ENCODE results near the gene FAM209B. TPM values are rescaled to one million over a fixed set of nuclear protein-coding genes. Genes with fewer than 3 reads are reported as not detected.
"Not testable (repeated sequence)": the region's sequence is repeated elsewhere in the genome, so short reads cannot be mapped to it uniquely, and the experiment has no call there.

The FAM209B gene
- total RNA-seq, 1 donor from 2014 or later: not detected

DNA sequence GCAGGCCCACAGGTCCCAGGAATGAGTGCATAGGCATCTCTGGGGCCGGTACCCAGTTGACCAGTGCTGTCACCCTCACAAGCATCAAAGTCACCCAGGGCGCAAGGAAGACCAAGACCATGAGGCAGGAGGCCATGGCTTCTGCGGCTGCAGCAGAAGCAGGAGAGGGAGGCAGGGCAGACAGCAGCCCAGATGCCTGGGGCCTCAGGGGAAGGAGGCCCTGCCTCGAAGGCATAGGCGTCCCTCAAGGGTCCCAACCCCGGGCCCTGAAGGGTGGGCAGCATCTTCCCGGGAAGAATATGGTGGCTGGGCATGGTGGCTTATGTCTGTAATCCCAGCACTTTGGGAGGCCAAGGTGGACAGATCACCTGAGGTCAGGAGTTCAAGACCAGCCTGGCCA is 5.5 kb upstream of the FAM209B start:
- DNase-seq (ENCODE audit: low spot score in 2 of 2): no peak
- no peak for FAIRE-seq

DNA sequence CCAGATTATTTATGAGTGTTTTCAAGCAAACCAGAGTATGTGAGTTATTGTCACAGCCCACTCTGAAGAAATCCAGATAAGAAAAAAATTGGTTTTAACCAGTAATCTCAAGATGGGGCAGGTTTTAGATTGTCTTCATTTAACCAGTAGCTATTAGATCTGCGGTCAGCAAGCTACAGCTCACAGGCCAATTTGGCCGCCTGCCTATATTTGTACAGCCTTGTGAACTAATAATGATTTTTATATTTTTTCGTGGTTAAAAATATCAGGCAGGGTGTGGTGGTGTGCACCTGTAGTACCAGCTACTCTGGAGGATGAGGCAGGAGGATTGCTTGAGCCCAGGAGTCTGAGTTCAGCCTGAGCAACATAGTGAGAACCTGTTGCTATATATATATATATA is 5.0 kb downstream of the FAM209B start:
- DNase-seq (ENCODE audit: low spot score in 2 of 2): no peak
- FAIRE-seq: no peak

DNA sequence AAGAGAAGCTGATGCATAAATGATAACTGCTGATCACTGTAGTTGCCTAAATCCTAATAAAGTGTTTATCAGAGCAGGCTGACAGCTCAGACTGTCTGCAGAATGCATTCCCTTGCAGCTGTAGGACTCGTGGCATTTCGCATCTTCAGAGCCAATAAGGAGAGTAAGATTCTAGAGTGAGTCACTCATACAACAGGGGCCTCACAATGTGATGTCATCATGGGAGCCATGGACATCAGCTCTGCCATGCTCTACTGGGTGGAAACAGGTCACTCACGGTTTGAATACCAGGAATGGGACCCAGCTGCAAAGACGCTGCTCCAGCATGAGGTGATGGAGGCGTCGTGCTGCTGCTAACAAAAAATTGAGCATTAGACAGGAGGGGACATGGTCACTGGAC is 7.4 kb downstream of the FAM209B start:
- FAIRE-seq: no peak
- DNase-seq (ENCODE audit: low spot score in 2 of 2): no peak

DNA sequence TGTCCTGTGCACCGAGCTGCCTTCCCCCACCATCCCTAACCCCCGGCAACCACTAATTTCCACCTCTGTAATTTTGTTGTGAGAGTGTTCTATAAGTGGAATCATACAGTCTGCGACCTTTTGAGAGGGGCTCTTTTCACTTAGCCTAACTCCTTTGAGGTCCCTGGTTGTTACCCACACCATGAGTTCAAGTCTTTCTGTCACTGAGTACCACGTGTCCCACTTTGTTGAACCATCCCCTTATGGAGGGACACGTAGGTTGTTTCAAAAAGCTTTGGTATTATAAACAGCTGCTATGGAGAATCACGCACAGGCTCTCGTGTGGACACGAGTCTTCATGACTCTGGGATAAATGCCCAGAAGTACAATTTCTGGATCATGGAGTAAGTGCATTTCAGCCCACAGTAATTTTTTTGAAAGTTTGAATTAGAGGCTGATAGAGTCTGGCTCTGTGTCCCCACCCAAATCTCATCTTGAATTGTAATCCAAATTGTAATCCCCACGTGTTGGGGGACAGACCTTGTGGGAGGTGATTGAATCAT is 9.5 kb downstream of the FAM209B start:
- FAIRE-seq (no peak), DNase-seq (ENCODE audit: low spot score in 2 of 2) (no peak)

DNA sequence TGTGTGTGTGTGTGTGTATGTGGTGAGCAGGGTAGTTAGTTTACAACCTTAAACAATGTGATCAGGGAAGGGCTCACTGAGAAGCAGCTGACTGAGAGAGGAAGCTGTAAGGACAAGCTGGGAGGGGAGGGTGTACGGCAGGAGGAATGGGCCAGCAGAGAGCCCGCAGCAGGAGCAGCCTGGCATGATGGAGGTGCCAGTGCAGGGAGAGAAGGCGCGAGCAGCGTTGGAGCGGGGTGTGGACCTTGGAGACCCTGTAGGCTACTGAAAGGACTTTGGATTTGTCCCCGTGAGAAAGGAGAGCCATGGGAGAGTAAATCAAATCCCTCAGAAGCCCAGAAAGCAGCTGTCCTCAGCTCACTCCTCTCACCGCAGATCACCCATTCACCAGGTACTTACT is 18.5 kb downstream of the FAM209B start:
- FAIRE-seq (no peak), DNase-seq (ENCODE audit: low spot score in 2 of 2) (no peak)

DNA sequence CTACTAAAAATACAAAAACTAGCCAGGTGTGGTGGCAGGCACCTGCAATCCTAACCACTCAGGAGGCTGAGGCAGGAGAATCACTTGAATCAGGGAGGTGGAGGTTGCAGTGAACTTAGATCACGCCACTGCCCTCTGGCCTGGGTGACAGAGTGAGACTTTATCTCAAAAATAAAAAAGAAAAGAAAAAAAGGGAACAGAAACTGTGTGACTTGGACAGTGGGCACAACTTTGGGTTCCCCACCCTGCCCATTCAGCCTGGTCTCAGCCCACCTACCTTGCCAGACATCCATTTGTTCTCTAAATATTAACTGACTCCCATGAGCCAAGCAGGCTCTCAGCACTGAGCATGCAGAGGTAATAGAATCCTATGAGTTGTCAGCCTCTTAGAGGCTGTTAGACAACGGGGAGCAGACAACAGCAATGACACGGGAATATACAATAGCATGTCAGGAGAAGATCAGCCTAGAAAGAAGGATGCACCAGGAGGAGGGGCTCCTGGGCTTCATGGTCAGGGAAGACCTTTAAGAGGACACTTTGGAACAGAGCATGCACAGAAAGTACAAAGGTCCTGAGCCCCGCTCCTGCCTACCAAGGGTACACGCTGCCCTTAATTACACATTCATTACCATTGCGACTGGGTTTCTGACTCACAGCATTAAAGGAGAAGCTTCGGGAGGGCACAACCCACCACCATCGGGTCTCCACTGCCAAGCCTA is 20.0 kb downstream of the FAM209B start:
- FAIRE-seq: no peak
- DNase-seq (ENCODE audit: low spot score in 2 of 2): no peak

DNA sequence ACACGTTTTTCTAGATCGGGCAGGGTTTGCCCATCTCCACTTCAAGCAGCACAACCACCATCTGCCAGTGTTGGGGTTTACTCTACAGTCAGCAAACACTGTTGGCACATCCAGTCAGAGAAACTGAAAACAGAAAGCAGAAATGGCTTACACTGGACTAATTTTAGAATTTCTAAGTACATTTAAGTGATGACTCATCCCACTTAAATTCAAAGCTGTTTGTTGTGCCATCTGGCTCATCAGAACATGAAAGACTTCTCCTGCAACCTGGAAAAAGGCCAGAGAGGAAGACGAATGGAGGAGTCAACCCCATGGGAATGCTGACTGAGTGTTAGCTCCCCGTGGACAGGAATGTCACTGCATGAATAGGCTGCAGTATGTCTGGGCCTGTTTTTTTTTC is 21.8 kb downstream of the FAM209B start:
- DNase-seq (ENCODE audit: low spot score in 2 of 2) (peak; percentile 27 to 69), FAIRE-seq (no peak)

DNA sequence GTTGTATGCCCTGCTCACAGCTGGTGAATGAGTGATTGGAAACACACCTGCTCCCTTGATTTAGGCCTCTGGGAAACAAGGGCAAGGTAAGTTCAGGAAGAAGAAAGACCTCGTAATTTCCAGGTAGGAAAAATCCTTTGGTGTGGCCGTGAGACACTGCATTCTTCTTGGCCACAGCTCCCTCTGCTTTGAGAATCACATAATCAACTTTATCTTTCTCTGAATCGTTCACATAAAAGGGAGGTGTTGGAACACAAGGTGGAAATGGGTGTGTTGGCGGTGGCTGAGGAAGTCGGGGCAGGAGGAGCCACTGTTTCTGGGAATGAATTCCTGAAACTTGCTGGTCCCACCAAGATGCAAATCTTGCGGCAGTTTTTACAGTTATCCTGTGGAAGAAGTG is 25.9 kb downstream of the FAM209B start:
- FAIRE-seq: no peak
- no peak for DNase-seq (ENCODE audit: low spot score in 2 of 2)

DNA sequence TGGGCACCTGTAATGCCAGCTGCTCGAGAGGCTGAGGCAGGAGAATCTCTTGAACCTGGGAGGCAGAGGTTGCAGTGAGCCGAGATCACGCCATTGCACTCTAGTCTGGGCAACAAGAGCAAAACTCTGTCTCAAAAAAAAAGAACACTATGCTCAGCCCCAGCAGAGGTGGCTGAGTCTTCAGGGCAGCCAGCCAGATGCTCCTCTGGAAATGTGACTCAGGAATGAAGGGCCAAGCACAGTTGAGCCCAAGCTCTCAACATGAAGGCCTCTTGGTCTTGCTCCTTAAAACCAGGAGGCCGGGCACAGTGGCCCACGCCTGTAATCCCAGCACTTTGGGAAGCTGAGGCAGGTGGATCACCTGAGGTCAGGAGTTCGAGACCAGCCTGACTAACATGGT is 31.5 kb downstream of the FAM209B start:
- FAIRE-seq; DNase-seq (ENCODE audit: low spot score in 2 of 2): not testable (repeated sequence)

DNA sequence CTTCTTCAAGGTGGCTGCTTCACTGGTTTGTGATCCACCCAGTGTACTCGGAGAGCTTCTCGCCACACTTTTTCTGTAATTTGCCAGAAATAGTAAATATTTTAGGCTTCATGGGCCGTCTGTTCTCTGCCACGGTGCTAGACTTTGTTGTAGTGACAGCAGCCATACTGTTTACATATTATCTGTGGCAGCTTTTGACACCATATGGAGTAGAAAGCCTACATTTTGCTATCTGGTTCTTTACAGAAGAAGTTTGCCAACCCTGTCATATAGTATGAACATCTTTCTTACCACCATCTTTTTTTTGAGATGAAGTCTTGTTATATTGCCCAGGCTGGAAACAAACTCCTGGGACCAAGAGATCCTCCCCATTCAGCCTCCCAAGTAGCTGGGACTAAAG is 32.5 kb downstream of the FAM209B start:
- DNase-seq (ENCODE audit: low spot score in 2 of 2) (no peak), FAIRE-seq (no peak)

DNA sequence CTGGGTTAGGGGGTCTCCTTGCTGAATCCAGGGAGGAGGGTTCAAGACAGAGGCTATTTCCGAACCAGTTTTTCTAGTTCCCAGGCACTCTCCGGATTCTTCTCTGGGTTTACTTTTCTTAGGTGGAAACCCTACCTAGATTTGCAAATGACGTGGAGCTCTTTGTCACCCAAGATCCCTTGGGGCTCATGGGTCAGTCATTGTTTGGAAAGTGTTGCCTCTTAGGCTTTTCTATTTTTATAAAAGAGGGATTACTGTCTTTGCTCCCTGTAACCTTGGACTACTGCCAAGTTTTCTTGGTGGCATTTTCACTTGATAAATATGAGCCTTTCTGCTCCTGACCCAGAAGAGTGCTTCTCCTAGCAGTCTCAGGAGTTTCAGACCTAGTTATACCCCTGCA is 33.6 kb downstream of the FAM209B start:
- FAIRE-seq: no peak
- no peak for DNase-seq (ENCODE audit: low spot score in 2 of 2)

DNA sequence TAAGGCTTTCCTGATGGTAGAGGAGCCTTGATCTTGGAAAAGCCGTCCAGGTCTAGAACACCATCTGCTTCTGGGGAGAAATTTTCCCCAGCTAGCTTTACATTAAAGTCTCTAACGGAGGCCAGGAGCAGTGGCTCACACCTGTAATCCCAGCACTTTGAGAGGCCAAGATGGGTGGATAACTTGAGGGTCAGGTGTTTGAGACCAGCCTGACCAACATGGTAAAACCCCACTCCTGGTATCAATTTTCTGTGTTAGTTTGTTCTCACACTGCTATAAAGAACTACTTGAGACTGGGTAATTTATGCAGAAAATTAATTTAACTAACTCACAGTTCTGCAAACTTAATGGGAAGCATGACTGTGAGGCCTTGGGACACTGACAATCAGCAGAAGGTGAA is 37.8 kb downstream of the FAM209B start:
- FAIRE-seq (no peak), DNase-seq (ENCODE audit: low spot score in 2 of 2) (no peak)

DNA sequence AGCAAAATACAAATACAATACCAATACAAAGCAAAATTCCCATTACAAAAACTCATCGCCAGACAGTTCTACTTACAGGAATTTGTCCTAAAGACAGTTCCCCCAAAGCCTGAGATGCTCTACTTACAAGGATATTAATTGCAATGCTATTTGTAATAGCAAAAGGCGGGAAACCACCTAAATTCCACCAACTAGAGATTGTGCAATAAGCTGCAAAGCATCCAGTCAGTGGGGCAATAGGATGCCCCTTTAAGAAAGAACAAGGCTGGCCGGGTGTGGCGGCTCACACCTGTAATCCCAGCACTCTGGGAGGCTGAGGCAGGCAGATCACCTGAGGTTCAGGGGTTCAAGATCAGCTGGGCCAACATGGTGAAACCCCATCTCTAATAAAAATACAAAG is 39.1 kb downstream of the FAM209B start:
- no peak for FAIRE-seq
- no peak for DNase-seq (ENCODE audit: low spot score in 2 of 2)

DNA sequence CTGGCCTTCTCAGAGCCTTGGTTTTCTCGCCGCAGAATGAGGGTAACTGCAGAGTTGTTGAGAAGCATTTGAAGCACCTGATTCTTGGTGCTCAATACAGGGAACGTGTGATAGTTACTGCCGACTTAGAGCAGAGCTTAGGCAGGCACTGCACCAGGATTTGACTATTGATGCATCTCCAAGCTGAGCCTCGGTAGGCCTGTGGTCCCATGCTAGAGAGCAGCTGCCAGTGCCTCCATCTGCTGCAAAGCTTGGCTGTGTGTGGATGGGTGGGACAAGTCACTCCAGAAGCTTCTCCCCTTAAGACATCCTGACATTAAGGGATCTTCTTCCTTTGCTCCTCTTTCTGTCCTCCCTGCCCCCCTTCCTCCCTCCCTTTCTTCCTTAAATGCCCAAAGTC is 40.9 kb downstream of the FAM209B start:
- DNase-seq (ENCODE audit: low spot score in 2 of 2) (no peak), FAIRE-seq (no peak)

DNA sequence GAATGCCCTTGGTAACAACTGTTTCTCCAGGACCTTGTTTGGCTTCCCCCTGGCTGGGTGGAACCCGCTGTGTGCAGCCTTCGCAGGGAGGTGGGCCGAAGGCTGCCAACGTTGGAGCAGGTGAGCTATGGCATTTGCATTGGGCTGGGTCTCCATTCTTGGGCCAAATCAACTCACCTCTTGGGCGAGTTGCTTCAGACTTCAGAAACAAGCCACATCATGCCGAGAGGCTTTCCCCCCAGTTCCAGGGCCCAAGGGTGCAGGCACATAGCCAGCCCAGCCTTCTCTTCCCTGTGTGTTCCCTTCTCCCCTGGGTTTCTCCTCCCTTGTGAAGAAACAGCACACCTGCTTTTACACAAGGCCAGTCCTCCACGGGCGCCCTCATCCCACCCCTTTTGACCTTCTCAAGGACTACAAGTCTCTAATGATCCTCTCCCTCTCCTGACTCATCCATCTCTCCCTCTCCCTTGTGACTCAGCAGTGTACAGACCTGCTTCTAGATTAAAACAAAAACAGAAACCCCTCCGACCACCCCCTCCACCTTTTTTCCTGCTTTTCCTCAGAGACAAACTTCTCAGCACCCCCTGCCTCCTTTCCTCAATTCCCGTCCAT is 41.6 kb downstream of the FAM209B start:
- DNase-seq (ENCODE audit: low spot score in 2 of 2): no peak
- no peak for FAIRE-seq

DNA sequence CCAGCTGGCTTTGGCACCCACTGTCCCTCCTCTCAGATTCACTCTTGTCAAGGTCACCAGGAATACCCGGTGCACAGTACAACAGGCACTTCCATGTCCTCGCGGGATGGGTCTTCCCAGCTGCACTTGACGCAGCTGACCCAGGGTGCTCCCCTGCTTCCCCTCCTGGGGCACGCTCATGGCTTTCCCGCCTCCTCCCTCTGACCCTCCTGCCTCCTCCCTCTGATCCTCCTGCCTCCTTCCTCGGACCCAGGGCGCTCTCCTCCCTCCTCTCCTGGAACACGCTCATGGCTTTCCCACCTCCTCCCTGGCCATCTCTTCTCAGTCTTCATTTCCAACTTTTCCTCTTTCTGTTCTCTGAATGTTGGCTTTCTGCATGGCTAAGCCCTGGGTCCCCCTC is 42.1 kb downstream of the FAM209B start:
- DNase-seq (ENCODE audit: low spot score in 2 of 2) (no peak), FAIRE-seq (no peak)

DNA sequence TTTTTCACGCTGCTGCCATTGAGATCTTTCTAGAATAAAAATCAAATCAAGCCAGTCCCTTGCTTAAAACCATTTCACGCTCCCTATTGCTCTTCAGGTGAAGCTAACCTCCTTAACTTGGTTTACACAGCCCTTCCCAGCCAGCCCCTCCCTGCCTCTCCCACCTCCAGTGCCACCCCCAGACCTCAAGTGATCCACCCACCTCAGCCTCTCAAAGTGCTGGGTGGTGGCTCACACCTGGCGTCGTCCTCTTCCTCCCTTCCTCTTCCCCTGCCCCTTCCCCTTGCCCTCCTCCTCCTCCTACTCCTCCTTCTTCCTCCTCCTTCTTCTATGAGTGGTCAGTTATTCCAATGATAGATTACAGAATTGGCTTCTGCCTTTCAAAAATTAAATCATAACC is 42.9 kb downstream of the FAM209B start:
- FAIRE-seq (no peak), DNase-seq (ENCODE audit: low spot score in 2 of 2) (no peak)

DNA sequence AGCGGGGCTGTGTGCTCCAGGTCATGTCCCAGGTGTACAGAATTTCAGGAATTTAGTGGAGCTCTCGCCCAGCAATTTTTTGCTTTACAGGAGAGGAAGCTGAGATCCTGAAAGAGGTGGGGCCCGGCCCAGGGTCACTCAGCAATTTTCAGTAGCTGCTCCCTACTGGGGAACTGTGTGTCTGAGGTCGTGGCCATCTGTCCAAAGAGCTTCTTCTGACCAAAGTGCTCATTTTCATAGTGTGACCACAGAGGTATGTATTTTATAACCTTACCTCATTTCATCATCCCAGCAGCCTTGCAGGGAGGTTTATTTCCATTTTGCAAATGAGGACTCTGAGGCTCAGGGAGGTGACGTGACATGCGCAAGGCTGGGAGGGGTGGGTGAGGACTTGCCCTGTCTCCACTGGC is 46.3 kb downstream of the FAM209B start:
- FAIRE-seq (no peak), DNase-seq (ENCODE audit: low spot score in 2 of 2) (no peak)

DNA sequence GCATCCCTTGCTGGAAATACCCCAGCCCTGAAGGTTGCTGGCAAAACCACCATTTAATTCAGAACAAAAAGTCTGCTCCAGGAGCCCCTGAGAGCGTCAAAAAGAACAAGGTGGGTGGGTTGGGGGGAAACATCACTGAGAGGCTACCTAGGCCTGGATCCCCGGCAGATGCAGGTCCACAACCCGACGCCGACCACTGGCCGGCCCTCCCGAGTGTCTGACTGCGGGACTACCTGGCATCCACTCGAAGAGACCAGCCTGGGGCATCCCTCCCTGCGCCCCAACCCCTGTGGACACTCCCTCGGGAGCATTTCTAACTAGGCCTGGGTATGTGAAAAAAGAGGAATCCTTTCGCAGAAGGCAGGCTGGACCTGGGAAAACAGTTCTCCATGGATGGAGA is 47.2 kb downstream of the FAM209B start:
- DNase-seq (ENCODE audit: low spot score in 2 of 2) (no peak), FAIRE-seq (no peak)

DNA sequence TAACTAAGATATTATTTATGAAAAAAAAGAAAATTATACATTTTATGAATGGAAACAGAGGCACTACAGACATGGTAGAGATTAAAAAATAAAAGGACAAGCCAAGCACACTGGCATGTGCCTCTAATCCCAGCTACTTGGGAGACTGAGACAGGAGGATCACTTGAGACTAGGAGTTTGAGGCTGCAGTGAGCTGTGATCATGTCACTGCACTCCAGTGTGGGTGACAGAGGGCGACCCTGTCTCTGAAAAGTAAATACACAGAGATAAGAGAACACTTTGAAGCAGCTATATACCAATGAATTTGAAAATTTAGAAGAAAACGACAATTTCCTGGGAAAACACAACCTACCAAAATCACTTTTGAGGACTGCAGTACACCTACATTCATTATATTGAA is 48.7 kb downstream of the FAM209B start:
- no peak for DNase-seq (ENCODE audit: low spot score in 2 of 2)
- no peak for FAIRE-seq

DNA sequence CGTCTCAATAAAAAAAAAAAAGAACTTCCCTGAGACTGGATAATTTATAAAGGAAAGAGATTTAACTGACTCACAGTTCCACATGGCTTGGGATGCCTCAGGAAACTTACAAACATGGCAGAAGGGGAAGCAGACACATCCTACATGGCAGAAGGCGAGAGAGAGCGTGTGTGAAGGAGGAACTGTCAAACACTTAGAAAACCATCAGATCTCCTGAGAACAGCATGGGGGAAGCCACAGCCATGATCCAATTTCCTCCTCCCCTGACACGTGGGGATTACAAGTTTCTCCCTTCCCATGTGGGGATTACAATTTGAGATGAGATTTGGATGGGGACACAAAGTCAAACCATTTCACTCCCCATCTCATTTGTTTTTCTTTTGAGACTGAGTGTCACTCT is 49.5 kb downstream of the FAM209B start:
- no peak for FAIRE-seq

DNA sequence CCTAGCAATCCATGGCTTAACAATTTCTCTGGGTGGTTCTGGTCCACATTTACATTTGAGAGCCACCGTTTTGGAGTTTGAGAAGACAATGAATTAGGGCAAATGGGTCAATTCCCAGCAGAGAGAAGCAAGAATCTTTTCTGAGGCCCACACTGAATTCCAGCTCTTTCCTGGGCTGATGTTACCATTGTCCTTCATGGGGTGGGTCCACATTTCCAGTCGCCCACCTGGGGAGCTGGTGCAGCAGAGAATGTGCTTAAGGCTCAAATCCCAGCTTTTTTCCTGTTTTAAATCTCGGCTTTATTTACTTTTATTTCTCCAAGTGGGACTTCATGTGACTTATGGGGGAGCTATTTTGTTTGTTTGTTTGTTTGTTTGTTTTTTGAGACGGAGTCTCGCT is 51.9 kb downstream of the FAM209B start:
- no peak for FAIRE-seq
- no peak for DNase-seq (ENCODE audit: low spot score in 2 of 2)

More for the DNA sequence above, 49.5 kb downstream of the FAM209B start:
- DNase-seq (ENCODE audit: low spot score in 2 of 2): no peak
